ENCODE data around the gene CENPM. TPM values are rescaled to one million over a fixed set of nuclear protein-coding genes. Genes with fewer than 3 reads are reported as not detected.
A peak's percentile ranks its signal among the peaks of the same experiment; 100 is the strongest.

The CENPM gene
- total and polyA plus RNA-seq, 9 of the 15 experiments (the other 6 are each of a cell fraction or from before 2014, with no cell fraction given) = 11.3 to 67.7 (median 32.3) TPM

- peak; percentile 98 for TF ChIP-seq NFYB (IDR thresholded peaks at IDR 0.05; ENCODE audit: extremely low read depth, insufficient read length)
- no peak for TF ChIP-seq SRSF1 (IDR thresholded peaks at IDR 0.05; ENCODE audit: low read depth, low read length)
- TF ChIP-seq EP400 (IDR thresholded peaks at IDR 0.05) = peak; percentile 96
- peak in 2 of 3 experiments; percentile 29 to 83 for TF ChIP-seq YY1 (IDR thresholded peaks at IDR 0.05; ENCODE audit: borderline replicate concordance in 1 of 3, control insufficient read depth in 1 of 3, extremely low read depth in 1 of 3, insufficient read depth in 3 of 3, insufficient read length in 1 of 3, insufficient replicate concordance in 2 of 3, low read depth in 1 of 3, low read length in 2 of 3)
- peak; percentile 97 for TF ChIP-seq FOS (IDR thresholded peaks at IDR 0.05; ENCODE audit: extremely low read depth, insufficient read length)
- no peak for TF ChIP-seq SMAD2 (IDR thresholded peaks at IDR 0.05; ENCODE audit: low read depth, low read length)
- TF ChIP-seq VEZF1 (CRISPR knock-in tag; IDR thresholded peaks at IDR 0.05) = peak; percentile 31; the same call in 1 of the 2 replicates
- TF ChIP-seq RAD51 (IDR thresholded peaks at IDR 0.05; ENCODE audit: borderline replicate concordance, low read depth) = peak; percentile 88
- no peak for TF ChIP-seq CHD4 (IDR thresholded peaks at IDR 0.05; ENCODE audit: insufficient read depth, insufficient replicate concordance, low read depth, low read length, poor library complexity, severe bottlenecking)
- TF ChIP-seq DEAF1 (CRISPR knock-in tag; IDR thresholded peaks at IDR 0.05) = no peak
- no peak for TF ChIP-seq SMARCA4 (IDR thresholded peaks at IDR 0.05)
- TF ChIP-seq KLF13 (tag; IDR thresholded peaks at IDR 0.05; ENCODE audit: borderline replicate concordance, low read depth) = peak; percentile 76; the same call in 1 of the 2 replicates
- peak; percentile 89 for TF ChIP-seq MYC (IDR thresholded peaks at IDR 0.05; ENCODE audit: low read depth, low read length)
- 0 out of 2 replicates have a peak, but pooled peaks have one; percentile 25 for TF ChIP-seq MYC (CRISPR knock-in tag; IDR thresholded peaks at IDR 0.05; ENCODE audit: borderline replicate concordance, low read depth)
- no peak for TF ChIP-seq SETDB1 (IDR thresholded peaks at IDR 0.05; ENCODE audit: low read length)
- no peak for TF ChIP-seq SMARCE1 (IDR thresholded peaks at IDR 0.05)
- TF ChIP-seq TRIM24 (IDR thresholded peaks at IDR 0.05) = 0 out of 4 replicates have a peak, but pooled peaks of 1 of the 2 experiments have one; percentile 22
- peak; percentile 28; the same call in 1 of the 2 replicates for TF ChIP-seq SOX6 (IDR thresholded peaks at IDR 0.05)
- TF ChIP-seq NRF1 (conservative IDR thresholded peaks at IDR 0.05 in 1 of 2, IDR thresholded peaks at IDR 0.05 in 1 of 2) = peak; percentile 64 to 71
- peak; percentile 98 for TF ChIP-seq USF1 (CRISPR knock-in tag; IDR thresholded peaks at IDR 0.05)
- no peak for TF ChIP-seq MAFK (IDR thresholded peaks at IDR 0.05; ENCODE audit: low read length)
These were observed at the start of gene CENPM (continued) for GRCh38 chr22:41946629-41947423.

All from K562 (cell line).